Suprapubic skin (tissue), 3 donors: ENCODE data around the gene SETD1A.

ENCODE experiments used
- CTCF ChIP-seq, 2 donors: fragments of 200-600 bp in 1 of 2; fragments of 450-650 bp in 1 of 2; sonication (generic) in 1 of 2; IDR thresholded peaks; one replicate each; pipeline ENCODE4 v1.5.1; 2016 to 2019; ENCODE audit warnings: antibody characterized with exemption in 2 of 2, mild to moderate bottlenecking in 1 of 2, moderate library complexity in 1 of 2
- POLR2AphosphoS5 ChIP-seq, 3 donors: sonication (generic); formaldehyde crosslinking; IDR thresholded peaks; one replicate each; pipeline ENCODE4 v1.6.1; 2017; ENCODE audit warnings: antibody characterized with exemption in 3 of 3

GRCh38 chr16:31020536-31020935, 63.0 kb downstream of the SETD1A start:
- TF ChIP-seq CTCF (IDR thresholded peaks at IDR 0.05), result no peak
- no peak for TF ChIP-seq POLR2AphosphoS5 (IDR thresholded peaks at IDR 0.05)
